Measurements from ENCODE around the gene DECR2. TPM values are rescaled to one million over a fixed set of nuclear protein-coding genes. Genes with fewer than 3 reads are reported as not detected.

DECR2 gene
- total and polyA plus RNA-seq, 2 of the 4 experiments (the other 2 are of a cell fraction), result 3.9 to 26.7 TPM

GRCh38 chr16:363766-364490 lies 37.8 kb upstream of the DECR2 start:
- Histone ChIP-seq H2AK5ac (ENCODE audit: low read depth, low read length) (no peak overlapping the region), H3K4me3 (ENCODE audit: insufficient read depth, low read depth, low read length) (no peak overlapping the region), H2BK20ac (ENCODE audit: low read depth, low read length) (no peak overlapping the region), H3K79me1 (ENCODE audit: low read depth in 1 of 2, low read length in 2 of 2) (peaks cover 2% of the 10 kb centered on the region in 2 experiments; a peak in 2 of 4 replicates), H2AFZ (replicated peaks; ENCODE audit: low read length, poor library complexity) (peak overlapping the region; percentile 43), H3K36me3 (ENCODE audit: control insufficient read depth, insufficient read depth, low read length) (peaks cover 26% of the 10 kb centered on the region), H2BK15ac (ENCODE audit: low read depth, low read length) (no peak overlapping the region), H3K9me3 (ENCODE audit: control insufficient read depth, insufficient read depth, low read length) (no peaks in the 10 kb centered on the region), H2AK9ac (replicated peaks; ENCODE audit: low read depth, low read length, poor library complexity) (peak overlapping the region; percentile 16), H4K5ac (ENCODE audit: low read depth, low read length) (no peak overlapping the region), H4K8ac (ENCODE audit: low read depth in 2 of 2, low read length in 2 of 2) (no peak overlapping the region), H4K91ac (ENCODE audit: insufficient read depth, low read depth, low read length) (no peak overlapping the region), H3K56ac (ENCODE audit: extremely low read depth, insufficient read depth, low read length) (no peak overlapping the region), H3K18ac (ENCODE audit: low read depth, low read length) (no peak overlapping the region), H3K4me1 (ENCODE audit: control insufficient read depth, insufficient read depth, low read length) (no peaks in the 10 kb centered on the region), H2BK120ac (ENCODE audit: low read depth, low read length) (no peak overlapping the region), H3K4me2 (ENCODE audit: low read depth, low read length) (no peak overlapping the region), H3K14ac (replicated peaks; ENCODE audit: low read depth, low read length) (no peak overlapping the region), H3K9me1 (ENCODE audit: insufficient read depth, low read length) (no peaks in the 10 kb centered on the region), H4K20me1 (ENCODE audit: insufficient read depth, low read length) (no peaks in the 10 kb centered on the region), H3K4ac (ENCODE audit: low read depth, low read length) (no peak overlapping the region), H3K27me3 (ENCODE audit: control insufficient read depth, insufficient read depth, low read length) (no peaks in the 10 kb centered on the region), H3K23ac (ENCODE audit: low read depth, low read length) (no peak overlapping the region), H3K27ac (ENCODE audit: insufficient read depth, low read length) (no peak overlapping the region), H3K9ac (ENCODE audit: low read depth, low read length) (no peak overlapping the region), H2BK5ac (ENCODE audit: low read depth, low read length, poor library complexity, severe bottlenecking) (no peak overlapping the region)
- TF ChIP-seq ELK1 (IDR thresholded peaks at IDR 0.05; ENCODE audit: borderline replicate concordance, low read depth, low read length), result no peak
- no peak for TF ChIP-seq RCOR1 (IDR thresholded peaks at IDR 0.05; ENCODE audit: insufficient replicate concordance, low read length)
- no peak for TF ChIP-seq MAZ (IDR thresholded peaks at IDR 0.05; ENCODE audit: borderline replicate concordance, low read depth, low read length)
- no peak for TF ChIP-seq BHLHE40 (IDR thresholded peaks at IDR 0.05; ENCODE audit: low read depth, low read length)
- TF ChIP-seq RFX5 (IDR thresholded peaks at IDR 0.05; ENCODE audit: low read depth, low read length), result no peak
- TF ChIP-seq CEBPB (IDR thresholded peaks at IDR 0.05; ENCODE audit: low read depth, low read length), result no peak
- TF ChIP-seq MAFK (IDR thresholded peaks at IDR 0.05; ENCODE audit: low read depth, low read length), result no peak
- TF ChIP-seq SMC3 (IDR thresholded peaks at IDR 0.05; ENCODE audit: low read depth, low read length), result no peak
- no peak for TF ChIP-seq RAD21 (IDR thresholded peaks at IDR 0.05; ENCODE audit: low read length)
- no peak for TF ChIP-seq NFE2L2 (IDR thresholded peaks at IDR 0.05; ENCODE audit: low read depth, low read length)
- no peak for TF ChIP-seq FOS (IDR thresholded peaks at IDR 0.05; ENCODE audit: low read depth, low read length)
- no peak for TF ChIP-seq POLR2A (IDR thresholded peaks at IDR 0.05; ENCODE audit: low read depth, low read length)
- CTCF ChIA-PET, result no interaction called here
- WGBS, 2 experiments (ENCODE audit: extremely low coverage in 2 of 2, insufficient read length in 1 of 2), result 44% methylated on average over 10 of the region's 24 CpGs; no CpG with 5 or more reads in 1 of the 2 experiments
- in situ Hi-C loops (cut with MboI; ENCODE audit: low sequenced_read_pairs), result no loop called here
- POLR2A ChIA-PET (ENCODE audit: unreplicated experiment), result no interaction called here
- dilution Hi-C loops (cut with HindIII; ENCODE audit: low sequenced_read_pairs, unreplicated experiment), result no loop called here
- intact Hi-C loops (cut with micrococcal nuclease), result no loop called here
- BruUV-seq (replicated peaks), result no TSS peak
- DNase-seq (no peak), ATAC-seq (ENCODE audit: low read depth) (no peak)

Data from IMR-90 (cell line).